Caki2 (cell line): ENCODE results near the gene RAPGEF2. TPM values are rescaled to one million over a fixed set of nuclear protein-coding genes. Genes with fewer than 3 reads are reported as not detected.

Experiments used
- DNase-seq: peaks from one replicate; pipeline ENCODE4 v3.0.0-alpha.2; 2015; ENCODE audit warnings: low read depth
- in situ Hi-C: cut with HindIII; loops from 2 replicates; pipeline ENCODE4 v1.10.0; 2016; ENCODE audit warnings: low sequenced_read_pairs, low pct_unique_long_range_greater_than_20kb, mixed read lengths
- total RNA-seq: library from RNA; depleted of rRNA; stranded (reverse); fragments of >200 nt; shearing (Covaris generic); gene quantifications from 2 replicates; pipeline ENCODE4 v1.2.3, GENCODE V29; 2014; ENCODE audit warnings: low replicate concordance

RAPGEF2 gene
- total RNA-seq, 1 experiment from 2014 or later: 4.6 TPM

DNA sequence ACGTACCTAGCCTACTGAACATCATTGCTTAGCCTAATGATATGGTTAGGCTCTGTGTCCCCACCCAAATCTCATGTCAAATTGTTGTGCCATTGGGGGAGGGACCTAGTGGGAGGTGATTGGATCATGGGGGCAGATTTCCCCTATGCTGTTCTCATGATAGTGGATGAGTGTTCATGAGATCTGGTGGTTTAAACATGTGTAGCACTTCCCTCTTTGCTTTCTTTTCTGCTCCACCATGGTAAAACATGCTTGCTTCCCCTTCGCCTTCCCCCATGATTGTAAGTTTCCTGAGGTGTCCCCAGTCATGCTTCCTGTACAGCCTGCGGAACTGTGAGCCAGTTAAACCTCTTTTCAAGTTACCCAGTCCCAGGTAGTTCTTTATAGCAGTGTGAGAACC lies 102.6 kb downstream of the RAPGEF2 start:
- in situ Hi-C loops: no loop called here
- DNase-seq: no peak

DNA sequence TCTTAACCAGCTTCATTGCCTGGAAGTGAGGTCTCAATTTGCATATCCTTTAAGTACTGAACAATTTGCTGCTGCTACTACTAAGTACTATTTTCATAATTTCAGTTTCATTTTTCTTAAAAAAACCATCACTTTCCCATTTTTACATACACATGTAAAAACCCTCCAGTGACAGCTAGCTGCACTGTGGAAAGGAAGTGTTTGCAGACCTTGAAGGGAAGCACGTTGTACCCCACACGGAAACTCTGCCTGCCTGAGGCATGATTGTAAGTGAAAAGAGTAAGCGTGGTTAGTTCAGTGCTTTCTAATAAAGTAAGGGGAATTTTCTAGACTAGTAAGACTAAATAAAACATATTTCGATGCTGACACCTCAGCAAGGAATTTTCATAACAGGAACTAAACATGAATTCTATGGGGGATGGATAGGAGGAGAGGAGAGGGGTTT lies 103.6 kb downstream of the RAPGEF2 start:
- no peak for DNase-seq
- in situ Hi-C loops: no loop called here

DNA sequence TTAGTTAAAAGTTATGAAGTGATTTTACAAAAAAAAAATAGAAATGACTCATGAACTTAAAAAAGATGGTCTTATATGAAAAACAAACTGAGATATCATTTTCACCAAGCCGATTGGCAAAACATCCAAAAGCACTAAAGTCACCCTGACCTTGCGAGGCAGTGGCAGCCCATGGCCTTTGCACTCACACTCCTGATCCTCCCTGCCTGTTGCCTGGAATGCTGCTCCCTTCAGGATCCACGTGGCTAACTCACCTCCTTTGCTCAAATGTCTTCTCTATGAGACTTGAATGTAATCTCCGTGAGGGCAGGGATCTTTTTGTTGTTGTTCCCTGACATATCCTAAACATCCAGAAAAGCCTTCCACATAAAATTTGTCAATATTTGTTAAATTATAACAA lies 106.4 kb downstream of the RAPGEF2 start:
- DNase-seq: no peak
- in situ Hi-C loops: no loop called here

DNA sequence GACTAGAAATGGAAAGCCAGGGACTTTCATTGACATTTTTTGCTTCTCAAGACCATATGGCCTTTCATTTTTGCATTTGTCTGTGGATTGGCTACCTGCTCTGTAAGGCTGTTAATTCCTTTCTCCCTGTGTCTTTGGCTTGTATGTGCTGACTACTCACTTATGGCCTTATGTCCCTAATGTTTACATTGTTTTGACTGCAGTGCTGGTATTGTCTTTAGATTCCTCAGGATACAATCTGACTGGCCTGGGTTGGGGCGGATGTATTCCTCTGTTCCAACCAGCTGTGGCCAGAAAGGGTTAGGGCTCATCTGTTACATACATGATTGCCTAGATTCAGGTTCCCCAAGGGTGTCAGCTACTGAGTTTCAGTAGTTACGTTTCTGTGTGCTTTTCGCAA lies 108.1 kb downstream of the RAPGEF2 start:
- in situ Hi-C loops: no loop called here
- no peak for DNase-seq

DNA sequence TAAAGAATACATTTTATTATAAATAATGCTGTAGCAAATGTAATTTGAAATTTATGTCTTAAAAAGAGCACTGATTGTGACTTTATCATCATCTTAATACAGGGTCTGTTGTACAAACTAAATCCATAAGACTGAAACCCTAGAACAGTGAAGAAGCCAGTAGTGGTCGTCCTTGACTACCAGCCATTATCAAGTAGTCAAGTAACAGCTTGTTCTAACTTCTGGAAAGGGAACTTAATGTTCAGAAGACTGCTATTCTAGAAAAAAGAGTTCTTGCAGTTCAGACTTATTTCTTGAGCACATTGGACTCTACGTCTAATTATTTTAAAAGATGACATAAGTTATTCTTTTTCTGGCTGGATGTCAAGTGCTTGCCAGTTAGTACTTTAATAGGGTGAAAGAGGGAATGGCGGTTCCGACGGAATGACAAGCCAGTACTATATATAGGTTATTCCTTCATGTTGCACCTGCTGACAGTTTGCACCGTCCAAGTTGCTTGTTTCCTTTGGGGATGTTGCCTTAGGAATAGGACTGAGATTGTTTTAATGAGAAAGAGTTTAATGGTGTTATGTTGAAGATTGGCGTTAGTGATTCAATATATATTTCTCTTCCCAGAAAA lies 109.9 kb downstream of the RAPGEF2 start:
- no peak for DNase-seq
- in situ Hi-C loops: no loop called here

DNA sequence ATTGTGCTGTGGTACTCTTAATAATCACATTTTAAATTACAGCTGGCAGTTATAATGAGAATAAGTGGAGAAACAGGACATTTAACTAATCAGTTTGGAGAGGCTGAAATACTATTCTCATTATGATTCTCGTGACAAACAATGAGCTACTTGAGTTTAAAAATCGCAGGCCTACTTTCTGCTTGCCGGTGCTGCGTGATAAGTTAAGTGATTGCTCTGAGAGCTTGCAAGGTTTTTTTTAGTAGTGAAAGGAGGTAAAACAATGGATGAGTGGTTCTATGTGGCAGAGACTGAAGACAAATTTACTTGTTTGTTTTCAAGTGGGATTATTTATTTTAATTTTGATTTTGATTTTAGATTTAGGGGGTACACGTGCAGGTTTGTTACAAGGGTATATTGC lies 114.0 kb downstream of the RAPGEF2 start:
- DNase-seq: no peak
- in situ Hi-C loops: no loop called here

DNA sequence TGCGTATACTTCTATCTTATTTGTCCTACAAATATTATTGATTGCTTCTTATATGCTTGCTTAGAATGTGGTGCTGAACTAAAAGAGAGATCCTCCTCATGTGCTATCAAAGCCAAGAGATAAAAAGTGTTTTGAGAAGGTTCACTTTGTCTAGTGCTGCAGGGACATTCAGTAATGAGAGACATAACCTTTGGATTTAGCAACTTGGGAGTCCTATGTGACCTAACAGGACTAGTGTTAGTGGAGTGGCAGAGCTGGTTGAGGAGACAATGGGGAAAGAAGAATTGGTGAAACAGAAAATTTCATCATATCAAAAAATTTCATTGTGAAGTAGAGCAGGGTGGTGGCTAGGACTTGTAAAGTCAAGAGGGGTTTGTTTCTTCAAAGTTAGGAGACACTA lies 117.0 kb downstream of the RAPGEF2 start:
- in situ Hi-C loops: no loop called here
- DNase-seq: no peak

DNA sequence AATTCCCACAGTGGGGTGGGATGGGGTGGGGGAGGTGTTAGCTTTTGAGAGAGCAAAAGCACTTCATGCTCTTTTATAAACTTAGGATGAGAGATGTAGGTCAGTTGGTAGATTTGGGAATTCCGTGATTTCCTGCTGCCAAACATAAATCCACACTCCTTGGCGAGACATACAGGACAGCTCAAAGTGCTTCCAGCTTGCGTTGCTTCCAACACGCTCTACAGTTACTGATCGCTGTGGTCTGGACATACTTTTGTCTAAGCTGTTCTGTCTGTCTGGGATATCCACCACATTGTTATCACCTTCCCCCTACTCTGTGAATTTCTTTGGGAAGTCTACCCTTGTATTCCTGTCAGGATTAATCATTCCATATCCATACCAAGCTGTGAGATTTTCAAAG lies 117.5 kb downstream of the RAPGEF2 start:
- in situ Hi-C loops: no loop called here
- no peak for DNase-seq

DNA sequence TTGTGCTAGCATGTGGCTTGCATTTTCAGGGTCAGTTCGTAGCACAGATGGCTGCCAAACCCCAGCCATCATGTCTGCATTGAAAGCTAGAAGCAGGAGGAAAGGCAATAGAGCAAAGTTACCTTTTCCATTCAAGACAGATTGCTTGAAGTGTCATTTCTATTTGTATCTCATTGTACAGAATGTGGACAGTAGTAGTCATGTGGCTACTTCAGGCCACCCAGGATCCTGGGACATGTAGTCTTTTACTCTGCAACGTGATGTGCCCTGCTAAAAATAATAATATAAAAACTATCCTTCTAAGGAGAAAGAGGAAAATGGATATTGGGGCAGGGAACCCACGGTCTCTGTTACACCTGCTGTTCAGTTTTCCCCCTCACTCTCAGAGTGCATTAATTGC lies 118.4 kb downstream of the RAPGEF2 start:
- in situ Hi-C loops: no loop called here
- no peak for DNase-seq

DNA sequence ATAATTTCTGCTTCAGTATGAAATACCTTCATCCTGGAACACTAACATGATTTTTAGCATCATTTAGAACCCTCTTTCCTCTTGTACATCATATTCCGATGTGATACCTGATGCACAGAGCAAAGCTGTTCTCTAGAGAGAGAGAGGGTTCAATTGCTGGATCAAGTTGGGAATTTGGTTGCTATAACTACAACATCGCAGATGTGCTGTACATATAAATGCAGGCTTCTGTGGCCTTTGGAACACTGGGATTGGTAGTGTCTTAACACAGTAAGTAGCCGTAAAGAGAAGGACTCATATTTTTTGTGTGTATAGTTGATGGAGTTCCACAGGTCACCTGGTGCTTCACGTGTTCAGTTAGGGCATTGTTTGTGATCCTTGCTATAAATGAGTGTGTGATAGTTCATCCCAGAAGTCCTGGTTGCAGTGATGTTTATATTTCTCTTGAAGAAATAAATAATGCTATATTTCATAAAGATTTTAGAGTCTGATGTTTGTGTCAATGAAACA lies 119.2 kb downstream of the RAPGEF2 start:
- in situ Hi-C loops: no loop called here
- no peak for DNase-seq

DNA sequence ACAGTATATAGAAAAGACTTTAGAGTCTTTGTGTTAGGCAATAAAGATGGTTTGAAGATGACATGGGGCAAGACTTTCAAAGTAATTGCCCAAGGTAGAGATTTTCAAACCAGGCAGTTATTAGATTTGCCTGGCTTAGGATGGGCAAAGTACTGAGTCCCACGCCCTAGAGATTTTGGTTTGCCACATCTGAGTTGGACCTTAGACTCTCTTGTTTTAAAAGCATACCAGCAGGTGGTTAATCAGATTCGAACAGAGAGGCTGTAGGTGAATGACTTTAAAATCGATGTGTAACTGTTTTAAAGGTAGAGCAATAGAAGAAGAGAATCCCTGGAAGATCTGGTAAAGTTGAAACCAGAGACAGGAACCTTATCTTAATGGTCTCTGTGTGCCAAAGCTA lies 121.5 kb downstream of the RAPGEF2 start:
- in situ Hi-C loops: no loop called here
- no peak for DNase-seq

DNA sequence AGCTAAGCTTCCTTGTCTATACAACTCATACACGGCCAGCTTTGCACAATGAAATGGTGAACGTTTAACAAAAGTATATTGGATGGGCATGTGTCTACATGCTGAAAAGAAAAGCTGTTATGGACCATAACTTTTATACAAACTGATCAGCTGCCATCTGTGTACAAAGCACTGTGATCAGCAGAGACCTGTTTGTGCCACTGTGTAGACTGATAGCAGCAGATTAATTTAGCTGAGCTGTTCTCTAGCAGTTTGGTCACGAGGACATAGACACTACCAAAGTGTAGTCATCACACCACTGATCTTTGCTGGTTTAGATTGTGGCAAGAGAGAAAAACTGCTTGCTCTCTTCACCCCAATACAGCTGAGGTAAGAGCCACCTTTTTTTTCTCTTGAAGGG lies 124.5 kb downstream of the RAPGEF2 start:
- no peak for DNase-seq
- in situ Hi-C loops: no loop called here

DNA sequence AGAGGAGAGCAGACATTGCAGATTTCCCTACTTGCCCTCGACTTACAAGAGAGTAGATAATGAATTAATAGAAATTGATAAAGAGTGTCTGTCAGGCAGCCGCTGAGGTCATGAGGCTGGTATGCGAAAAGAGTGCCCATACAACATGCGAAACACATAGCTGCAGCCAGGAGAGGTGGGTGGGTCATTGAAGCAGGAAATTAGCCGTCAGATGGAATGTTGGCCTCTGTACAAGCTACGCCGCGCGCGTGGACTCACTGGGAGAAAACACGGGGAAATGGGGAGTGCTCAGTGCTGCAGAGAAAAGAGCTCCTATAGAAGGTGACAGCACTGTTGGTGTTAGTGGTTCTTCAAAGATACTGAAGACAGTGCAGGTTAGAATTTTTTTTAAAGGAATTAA lies 125.1 kb downstream of the RAPGEF2 start:
- no peak for DNase-seq
- in situ Hi-C loops: no loop called here

DNA sequence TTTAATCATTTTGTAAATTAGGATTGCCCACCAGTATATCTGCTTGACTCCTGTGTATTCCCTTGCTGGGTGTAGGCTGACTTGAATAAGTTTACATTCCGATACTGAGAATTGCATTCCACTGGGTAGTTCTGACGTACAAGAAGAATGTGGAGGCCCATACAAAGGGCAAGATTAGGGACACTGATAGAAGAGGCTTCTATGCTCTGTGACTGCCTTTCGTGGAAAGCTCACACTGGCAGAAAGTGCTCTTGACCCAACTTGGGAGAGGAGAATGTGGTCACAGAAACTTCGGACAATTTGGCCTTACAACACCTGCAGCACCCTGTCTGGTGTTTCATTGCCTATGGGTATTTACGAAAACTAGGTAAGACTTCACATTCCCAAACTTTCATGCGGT lies 126.3 kb downstream of the RAPGEF2 start:
- in situ Hi-C loops: no loop called here
- DNase-seq: no peak

DNA sequence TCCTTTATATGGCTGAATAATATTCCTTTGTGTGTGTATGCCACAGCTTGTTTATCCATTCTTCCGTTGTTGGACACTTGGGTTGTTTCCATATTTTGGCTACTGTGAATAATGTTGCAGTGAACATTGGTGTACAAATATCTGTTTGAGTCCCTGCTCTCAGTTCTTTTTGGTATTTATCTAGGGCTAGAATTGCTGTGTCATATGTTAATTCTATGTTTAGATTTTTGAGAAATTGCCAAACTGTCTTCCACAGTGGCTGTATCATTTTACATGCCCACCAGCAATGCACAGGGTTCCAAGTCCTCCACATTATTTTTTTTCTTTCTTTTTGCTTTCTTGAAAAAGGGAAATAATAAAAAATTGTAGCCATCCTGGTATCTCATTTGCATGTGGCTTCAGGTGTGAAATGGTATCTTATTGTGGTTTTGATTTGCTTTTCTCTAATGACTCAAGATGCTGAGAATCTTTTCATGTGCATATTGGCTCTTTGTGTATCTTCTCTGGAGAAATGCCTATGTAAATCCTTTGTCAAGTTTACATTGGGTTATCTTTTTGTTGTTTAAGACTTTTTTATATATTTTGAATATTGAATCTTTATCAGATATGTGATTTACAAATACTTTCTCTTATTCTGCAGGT lies 129.7 kb downstream of the RAPGEF2 start:
- in situ Hi-C loops: no loop called here
- no peak for DNase-seq

DNA sequence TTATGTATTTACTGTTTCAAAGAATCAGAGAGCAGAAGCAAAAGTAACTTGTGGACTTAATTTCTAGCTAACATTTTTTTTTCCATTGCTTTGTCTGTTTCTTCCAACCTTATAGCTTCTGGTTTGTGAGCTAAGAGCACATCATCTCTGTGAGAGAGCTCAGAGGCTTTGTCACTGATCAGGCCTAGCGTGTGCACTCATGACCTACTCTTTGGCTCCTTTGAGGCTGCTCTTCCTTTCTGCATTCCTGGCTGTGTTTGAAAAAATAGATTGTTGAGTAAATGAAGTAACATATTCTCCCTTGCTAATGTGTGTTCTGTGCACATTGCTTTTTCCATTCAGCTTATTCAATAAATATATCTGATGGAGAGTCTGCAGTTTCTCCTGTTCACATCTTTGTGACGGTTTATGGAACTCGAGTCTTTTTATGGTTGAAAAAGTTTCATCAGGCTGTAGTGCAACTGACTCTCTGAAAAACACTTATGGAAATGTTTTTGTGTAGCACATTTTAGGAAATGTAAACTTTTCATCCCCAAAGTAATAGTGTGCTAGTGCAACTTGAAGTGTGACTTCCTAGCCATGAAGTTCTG lies 133.0 kb downstream of the RAPGEF2 start:
- in situ Hi-C loops: no loop called here

DNA sequence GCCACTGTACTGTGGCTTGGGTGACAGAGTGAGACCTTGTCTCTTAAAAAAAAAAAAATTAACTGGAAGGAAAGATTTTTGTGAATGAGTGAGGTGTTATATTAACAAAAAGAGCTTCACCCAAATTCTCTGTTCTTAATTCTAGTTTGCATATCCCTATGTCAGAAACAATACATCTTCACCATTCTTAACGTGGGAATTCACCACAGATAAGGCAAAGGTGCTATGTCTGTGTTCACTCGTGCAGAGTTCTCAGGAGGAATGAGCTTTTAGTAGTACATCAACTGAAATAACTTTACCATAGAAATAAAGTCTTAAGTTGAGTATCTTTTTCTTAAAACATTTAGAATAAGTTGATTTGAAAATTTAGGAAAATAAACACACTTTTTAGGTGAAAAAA lies 135.1 kb downstream of the RAPGEF2 start:
- in situ Hi-C loops: no loop called here
- no peak for DNase-seq

More for the DNA sequence above, 133.0 kb downstream of the RAPGEF2 start:
- DNase-seq: no peak

DNA sequence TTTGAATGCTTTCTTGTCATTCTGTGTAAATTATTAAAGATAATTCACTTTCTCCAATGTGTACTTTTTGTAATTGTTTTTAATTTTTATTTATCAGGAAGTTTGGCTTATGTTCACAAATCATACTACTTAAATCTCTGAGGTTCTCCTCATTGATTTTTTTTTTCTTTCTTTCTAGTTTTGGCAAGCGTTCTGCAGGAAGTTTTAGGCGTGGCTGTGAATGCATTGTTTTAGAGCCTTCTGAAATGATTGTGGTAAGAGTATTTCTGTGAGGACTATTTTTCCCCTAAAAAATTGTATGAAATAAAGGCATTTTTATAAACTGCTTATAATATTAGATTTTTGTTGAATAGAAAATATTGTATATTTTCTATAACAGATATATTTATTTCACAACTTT lies 135.8 kb downstream of the RAPGEF2 start:
- in situ Hi-C loops: no loop called here

DNA sequence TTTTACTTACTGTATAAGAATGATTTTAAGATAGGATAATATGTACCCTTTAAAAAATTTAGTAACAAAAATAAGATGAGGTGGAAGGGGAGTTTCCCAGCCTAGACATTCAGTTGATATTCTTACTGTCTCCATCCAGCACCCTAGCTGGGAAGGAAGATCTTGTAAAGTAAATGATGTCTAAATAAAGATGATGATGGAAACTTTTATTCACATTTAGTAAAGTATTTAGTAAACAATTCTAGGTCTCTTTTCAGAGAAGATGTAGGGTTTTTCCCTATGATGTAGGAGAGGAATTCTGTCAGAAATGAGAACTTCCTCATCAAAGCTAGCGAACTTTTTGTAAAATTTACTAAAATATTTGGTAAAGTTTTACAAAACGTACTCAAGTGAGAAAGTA lies 136.8 kb downstream of the RAPGEF2 start:
- in situ Hi-C loops: no loop called here
- DNase-seq: no peak

More for the DNA sequence above, 135.8 kb downstream of the RAPGEF2 start:
- DNase-seq: no peak

DNA sequence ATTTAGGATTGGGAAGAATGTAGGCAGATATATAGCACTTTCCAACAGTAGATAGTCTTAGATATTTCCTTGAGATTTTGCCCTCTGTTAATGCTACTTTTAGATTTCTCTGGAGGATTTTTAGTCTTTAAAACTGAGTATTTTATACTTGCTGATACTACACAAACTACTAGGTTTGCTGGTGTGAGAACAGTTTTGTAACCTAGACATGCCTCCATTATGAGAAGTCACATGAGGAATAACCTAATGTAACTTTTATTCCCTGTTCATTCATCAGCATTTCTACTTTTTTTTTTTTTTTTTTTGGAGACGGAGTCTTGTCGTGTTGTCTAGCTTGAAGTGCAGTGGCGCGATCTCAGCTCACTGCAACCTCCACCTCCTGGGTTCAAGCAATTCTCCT lies 137.2 kb downstream of the RAPGEF2 start:
- DNase-seq: no peak
- in situ Hi-C loops: no loop called here
